Bronchial epithelial cell (primary cell): Measurements from ENCODE around the gene NAPEPLD. TPM values are rescaled to one million over a fixed set of nuclear protein-coding genes. Genes with fewer than 3 reads are reported as not detected.

Experiments used
- DNase-seq: peaks from one replicate; pipeline ENCODE4 v3.0.0-alpha.2; 2010; ENCODE audit warnings: low read depth
- FAIRE-seq: peaks from 2 replicates; lab custom pipeline; 2011; peaks lifted over from hg19 to GRCh38; lab: Jason Lieb, UNC
- H3K27me3 ChIP-seq: 2 replicates; pipeline ENCODE4 v1.5.1; 2011; ENCODE audit warnings: low read length; ENCODE audit not compliant: control insufficient read depth, insufficient read depth
- H3K36me3 ChIP-seq: 2 replicates; pipeline ENCODE4 v1.5.1; 2011; ENCODE audit warnings: low read length; ENCODE audit not compliant: control insufficient read depth, insufficient read depth
- H3K4me3 ChIP-seq: 2 replicates; pipeline ENCODE4 v1.5.1; 2011; ENCODE audit warnings: mild to moderate bottlenecking, low read depth, low read length, control low read depth
- CTCF ChIP-seq: IDR thresholded peaks from 2 replicates; pipeline ENCODE4 v1.5.1; 2011; ENCODE audit warnings: mild to moderate bottlenecking, moderate library complexity, low read length, control low read depth, inconsistent platforms; ENCODE audit not compliant: insufficient read depth, severe bottlenecking
- total RNA-seq: library from RNA; depleted of rRNA; stranded (reverse); fragments of >200 nt; gene quantifications from 2 replicates; pipeline ENCODE4 v1.2.1, GENCODE V29; 2014

Gene NAPEPLD
- total RNA-seq, 1 donor from 2014 or later, result 2.6 TPM

DNA sequence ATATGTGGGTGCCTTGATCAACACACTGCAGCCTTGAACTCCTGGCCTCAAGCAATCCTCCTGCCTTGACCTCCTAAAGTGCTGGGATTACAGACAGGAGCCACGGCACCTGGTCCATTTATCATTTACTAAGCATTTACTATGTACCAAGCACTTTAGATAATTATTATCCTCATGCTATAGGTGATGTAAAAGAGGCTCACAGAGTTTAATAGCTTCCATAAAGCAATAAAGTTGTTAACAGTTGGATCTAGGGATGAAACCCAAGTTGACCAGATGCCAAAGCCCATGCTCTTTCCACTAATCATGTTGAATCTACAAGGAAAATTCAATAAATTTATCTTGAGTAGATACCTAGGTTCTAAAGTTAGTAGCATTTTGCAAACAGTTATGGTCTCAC, 5.0 kb downstream of the NAPEPLD start:
- Histone ChIP-seq H3K27me3 (no peaks in the 10 kb centered on the region), H3K36me3 (no peaks in the 10 kb centered on the region), H3K4me3 (no peak overlapping the region)
- DNase-seq (no peak), FAIRE-seq (no peak)
- TF ChIP-seq CTCF, result no peak

GRCh38 chr7:103142494-103142893, 6.4 kb downstream of the NAPEPLD start:
- H3K27me3 ChIP-seq, result no peaks in the 10 kb centered on the region
- DNase-seq (peak; percentile 88), FAIRE-seq (no peak)
- no peaks in the 10 kb centered on the region for H3K36me3 ChIP-seq
- no peak overlapping the region for H3K4me3 ChIP-seq
- no peak for TF ChIP-seq CTCF

DNA sequence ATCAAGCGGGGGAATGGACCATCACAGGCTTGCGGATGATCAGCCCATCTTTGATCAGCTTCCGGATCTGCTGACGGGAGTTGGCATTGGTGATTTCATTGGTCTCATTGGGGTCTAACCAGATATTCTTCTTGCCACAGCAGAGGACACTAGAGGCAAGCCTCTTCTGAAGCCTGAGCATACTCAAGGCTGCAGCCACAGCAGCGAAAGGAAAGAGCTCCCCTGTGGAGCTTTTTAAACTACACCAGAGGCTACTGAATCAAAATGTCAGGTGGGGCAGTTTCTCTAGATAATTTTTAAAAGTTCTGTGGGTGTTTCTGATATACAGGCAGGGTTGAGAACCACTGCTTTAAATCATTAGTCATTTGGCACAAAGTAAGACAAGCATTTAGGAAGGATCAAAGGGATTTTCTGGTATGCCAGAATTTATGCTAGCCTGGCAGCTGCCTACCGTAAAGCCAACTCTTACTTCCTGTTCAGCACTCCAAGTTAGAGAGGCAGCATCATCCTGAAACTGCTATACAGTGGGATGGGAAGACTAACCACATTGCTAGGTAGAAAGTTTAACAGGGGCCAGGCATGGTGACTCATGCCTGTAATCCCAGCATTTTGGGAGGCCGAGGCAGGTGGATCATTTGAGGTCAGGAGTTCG, 7.0 kb downstream of the NAPEPLD start:
- peak; percentile 58 for DNase-seq
- no peak for FAIRE-seq
- Histone ChIP-seq H3K36me3 (no peaks in the 10 kb centered on the region), H3K27me3 (no peaks in the 10 kb centered on the region), H3K4me3 (no peak overlapping the region)
- TF ChIP-seq CTCF, result no peak

- Histone ChIP-seq H3K36me3 (no peaks in the 10 kb centered on the region), H3K27me3 (no peaks in the 10 kb centered on the region), H3K4me3 (no peak overlapping the region)
- no peak for TF ChIP-seq CTCF
- DNase-seq (no peak), FAIRE-seq (no peak)
Observed at GRCh38 chr7:103140685-103141084, 8.2 kb downstream of the NAPEPLD start.

- TF ChIP-seq CTCF, result no peak
- Histone ChIP-seq H3K36me3 (no peaks in the 10 kb centered on the region), H3K27me3 (no peaks in the 10 kb centered on the region), H3K4me3 (no peak overlapping the region)
- DNase-seq (no peak), FAIRE-seq (no peak)
Observed at GRCh38 chr7:103140061-103140460, 8.8 kb downstream of the NAPEPLD start.
